ENCODE measurements around the gene ZNF804B.

DNA sequence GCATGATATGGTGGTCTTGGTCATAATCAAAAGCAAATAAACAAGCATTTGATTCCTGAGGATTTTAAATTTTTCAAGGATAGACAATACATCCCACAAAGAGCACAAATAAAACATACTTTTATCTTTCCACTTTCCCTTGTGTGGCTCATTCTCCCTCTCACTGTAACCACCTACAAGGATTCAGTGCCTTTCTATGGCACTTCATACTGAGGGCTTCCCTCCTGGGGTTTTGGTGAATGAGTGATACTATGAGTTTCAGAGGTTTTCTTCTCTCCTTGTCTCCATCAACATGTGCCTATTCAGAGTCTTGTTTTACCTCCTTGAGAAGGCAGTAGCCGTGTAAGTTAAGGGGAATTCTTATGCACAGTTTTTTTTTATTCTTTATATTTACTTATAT lies 332.1 kb downstream of the ZNF804B start:
- TF ChIP-seq, protein P1, sequence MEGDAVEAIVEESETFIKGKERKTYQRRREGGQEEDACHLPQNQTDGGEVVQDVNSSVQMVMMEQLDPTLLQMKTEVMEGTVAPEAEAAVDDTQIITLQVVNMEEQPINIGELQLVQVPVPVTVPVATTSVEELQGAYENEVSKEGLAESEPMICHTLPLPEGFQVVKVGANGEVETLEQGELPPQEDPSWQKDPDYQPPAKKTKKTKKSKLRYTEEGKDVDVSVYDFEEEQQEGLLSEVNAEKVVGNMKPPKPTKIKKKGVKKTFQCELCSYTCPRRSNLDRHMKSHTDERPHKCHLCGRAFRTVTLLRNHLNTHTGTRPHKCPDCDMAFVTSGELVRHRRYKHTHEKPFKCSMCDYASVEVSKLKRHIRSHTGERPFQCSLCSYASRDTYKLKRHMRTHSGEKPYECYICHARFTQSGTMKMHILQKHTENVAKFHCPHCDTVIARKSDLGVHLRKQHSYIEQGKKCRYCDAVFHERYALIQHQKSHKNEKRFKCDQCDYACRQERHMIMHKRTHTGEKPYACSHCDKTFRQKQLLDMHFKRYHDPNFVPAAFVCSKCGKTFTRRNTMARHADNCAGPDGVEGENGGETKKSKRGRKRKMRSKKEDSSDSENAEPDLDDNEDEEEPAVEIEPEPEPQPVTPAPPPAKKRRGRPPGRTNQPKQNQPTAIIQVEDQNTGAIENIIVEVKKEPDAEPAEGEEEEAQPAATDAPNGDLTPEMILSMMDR (IDR thresholded peaks at IDR 0.05; ENCODE audit: low read depth, low read length, missing input control): no peak
- TF ChIP-seq SP1 (IDR thresholded peaks at IDR 0.05): no peak
- no peak for TF ChIP-seq TAF1 (conservative IDR thresholded peaks at IDR 0.05)
- TF ChIP-seq JUND (IDR thresholded peaks at IDR 0.05): no peak
- TF ChIP-seq, protein P2, sequence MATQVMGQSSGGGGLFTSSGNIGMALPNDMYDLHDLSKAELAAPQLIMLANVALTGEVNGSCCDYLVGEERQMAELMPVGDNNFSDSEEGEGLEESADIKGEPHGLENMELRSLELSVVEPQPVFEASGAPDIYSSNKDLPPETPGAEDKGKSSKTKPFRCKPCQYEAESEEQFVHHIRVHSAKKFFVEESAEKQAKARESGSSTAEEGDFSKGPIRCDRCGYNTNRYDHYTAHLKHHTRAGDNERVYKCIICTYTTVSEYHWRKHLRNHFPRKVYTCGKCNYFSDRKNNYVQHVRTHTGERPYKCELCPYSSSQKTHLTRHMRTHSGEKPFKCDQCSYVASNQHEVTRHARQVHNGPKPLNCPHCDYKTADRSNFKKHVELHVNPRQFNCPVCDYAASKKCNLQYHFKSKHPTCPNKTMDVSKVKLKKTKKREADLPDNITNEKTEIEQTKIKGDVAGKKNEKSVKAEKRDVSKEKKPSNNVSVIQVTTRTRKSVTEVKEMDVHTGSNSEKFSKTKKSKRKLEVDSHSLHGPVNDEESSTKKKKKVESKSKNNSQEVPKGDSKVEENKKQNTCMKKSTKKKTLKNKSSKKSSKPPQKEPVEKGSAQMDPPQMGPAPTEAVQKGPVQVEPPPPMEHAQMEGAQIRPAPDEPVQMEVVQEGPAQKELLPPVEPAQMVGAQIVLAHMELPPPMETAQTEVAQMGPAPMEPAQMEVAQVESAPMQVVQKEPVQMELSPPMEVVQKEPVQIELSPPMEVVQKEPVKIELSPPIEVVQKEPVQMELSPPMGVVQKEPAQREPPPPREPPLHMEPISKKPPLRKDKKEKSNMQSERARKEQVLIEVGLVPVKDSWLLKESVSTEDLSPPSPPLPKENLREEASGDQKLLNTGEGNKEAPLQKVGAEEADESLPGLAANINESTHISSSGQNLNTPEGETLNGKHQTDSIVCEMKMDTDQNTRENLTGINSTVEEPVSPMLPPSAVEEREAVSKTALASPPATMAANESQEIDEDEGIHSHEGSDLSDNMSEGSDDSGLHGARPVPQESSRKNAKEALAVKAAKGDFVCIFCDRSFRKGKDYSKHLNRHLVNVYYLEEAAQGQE (IDR thresholded peaks at IDR 0.05): no peak
- TF ChIP-seq, protein P3, sequence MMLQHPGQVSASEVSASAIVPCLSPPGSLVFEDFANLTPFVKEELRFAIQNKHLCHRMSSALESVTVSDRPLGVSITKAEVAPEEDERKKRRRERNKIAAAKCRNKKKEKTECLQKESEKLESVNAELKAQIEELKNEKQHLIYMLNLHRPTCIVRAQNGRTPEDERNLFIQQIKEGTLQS (IDR thresholded peaks at IDR 0.05): no peak

Measured in liver (tissue), 3 donors.